ENCODE results near the gene TGFB2.

- TF ChIP-seq POLR2A (IDR thresholded peaks at IDR 0.05) (no peak), CTCF (IDR thresholded peaks at IDR 0.05) (no peak)
Observed at GRCh38 chr1:218402786-218403120, 57.6 kb downstream of the TGFB2 start.
